ENCODE data around the gene RRBP1. TPM values are rescaled to one million over a fixed set of nuclear protein-coding genes. Genes with fewer than 3 reads are reported as not detected.
A peak's percentile ranks its signal among the peaks of the same experiment; 100 is the strongest.
"Not testable (repeated sequence)": the region's sequence is repeated elsewhere in the genome, so short reads cannot be mapped to it uniquely, and the experiment has no call there.

RRBP1 gene
- total RNA-seq, 1 donor from 2014 or later = 355 TPM

DNA sequence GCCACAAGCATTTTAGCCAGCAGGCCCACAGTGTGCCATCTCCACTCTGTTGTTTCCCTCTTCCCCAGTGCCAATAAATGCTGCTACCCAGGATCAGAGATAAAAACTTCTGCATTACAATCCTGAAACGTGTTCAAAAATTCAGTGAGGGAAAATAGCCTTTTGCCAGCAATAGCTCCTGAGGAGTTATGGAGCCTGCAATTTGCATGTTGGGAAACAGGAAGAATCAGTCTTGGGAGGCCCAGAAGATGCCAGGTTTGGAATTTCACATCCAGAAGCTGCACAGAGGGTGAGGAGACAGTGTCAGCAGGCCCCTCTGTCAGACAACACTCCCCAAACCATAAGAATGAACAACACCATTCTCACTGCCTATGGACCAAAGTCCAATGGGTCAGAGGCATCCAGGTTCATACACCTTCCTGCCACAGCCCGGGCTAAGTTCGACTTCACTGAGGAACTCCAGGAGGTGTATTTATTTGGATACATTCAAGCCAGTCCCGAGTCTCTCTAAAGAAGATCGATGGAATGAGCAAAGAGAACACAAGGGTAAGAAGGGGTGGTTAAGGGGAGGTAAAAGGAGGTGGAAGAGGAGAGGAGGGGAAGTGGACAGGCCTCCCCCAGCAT, 20.8 kb downstream of the RRBP1 start:
- peak; percentile 59 for DNase-seq (ENCODE audit: low spot score)

DNA sequence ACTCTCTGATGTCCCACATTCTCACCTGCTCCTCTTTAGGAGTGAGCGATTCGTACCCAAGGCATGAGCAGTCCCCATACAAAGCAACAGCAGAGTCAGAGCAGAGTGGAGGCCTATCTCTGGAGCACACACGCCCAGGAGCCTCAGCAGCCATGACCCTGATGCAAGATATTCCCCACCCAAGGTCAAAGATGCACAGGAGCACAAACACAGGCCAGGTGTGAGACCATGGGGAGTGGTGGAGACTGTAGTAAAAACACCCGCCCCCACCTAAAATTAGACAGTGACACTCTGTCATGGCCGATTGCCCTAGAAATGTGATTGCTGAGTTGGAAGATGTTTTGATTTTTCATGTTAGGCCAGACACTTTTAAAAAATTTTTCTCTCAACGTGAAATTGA, 21.4 kb downstream of the RRBP1 start:
- DNase-seq (ENCODE audit: low spot score) = no peak

GRCh38 chr20:17659801-17660200, 22.2 kb downstream of the RRBP1 start:
- no peak for DNase-seq (ENCODE audit: low spot score)

- DNase-seq (ENCODE audit: low spot score) = not testable (repeated sequence)
Measured at GRCh38 chr20:17659344-17659743, 22.7 kb downstream of the RRBP1 start.

GRCh38 chr20:17658648-17658993, 23.4 kb downstream of the RRBP1 start:
- DNase-seq (ENCODE audit: low spot score) = no peak

- no peak for DNase-seq (ENCODE audit: low spot score)
Measured at GRCh38 chr20:17657898-17658647, 24.0 kb downstream of the RRBP1 start.

DNA sequence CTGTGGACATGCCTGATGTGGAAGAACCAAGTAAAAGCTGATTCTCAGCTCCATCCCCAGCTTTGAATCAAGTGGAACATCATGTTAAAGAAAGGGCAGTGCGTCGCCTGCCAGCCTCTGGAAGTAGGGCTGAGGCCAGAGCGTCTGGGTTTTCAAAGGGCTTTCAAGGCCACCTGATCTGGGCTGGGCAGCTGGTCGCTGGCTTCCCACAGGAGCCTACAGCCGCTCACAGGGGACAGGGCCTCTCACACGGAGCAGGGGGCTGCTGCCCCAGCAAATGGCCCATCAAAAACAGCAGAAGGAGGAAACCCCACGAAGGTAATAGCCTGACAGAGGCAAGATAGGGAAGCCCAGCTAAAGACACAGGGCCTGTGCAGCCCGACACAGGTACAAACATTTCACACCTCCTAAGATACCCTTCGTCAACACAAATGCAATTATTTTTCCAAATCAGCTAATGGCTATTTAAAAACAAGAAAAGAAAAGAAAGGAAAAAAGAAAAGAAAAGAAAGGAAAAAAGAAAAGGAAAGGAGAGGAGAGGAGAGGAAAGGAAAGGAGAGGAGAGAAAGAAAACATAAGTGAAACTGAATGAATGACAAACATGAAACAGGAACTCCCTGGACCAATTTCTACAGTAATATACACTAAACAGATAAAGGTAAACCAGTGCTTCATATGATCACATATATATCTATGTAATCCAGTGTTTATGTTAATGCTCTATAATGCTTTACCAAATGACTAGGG, 24.8 kb downstream of the RRBP1 start:
- DNase-seq (ENCODE audit: low spot score) = no peak

DNA sequence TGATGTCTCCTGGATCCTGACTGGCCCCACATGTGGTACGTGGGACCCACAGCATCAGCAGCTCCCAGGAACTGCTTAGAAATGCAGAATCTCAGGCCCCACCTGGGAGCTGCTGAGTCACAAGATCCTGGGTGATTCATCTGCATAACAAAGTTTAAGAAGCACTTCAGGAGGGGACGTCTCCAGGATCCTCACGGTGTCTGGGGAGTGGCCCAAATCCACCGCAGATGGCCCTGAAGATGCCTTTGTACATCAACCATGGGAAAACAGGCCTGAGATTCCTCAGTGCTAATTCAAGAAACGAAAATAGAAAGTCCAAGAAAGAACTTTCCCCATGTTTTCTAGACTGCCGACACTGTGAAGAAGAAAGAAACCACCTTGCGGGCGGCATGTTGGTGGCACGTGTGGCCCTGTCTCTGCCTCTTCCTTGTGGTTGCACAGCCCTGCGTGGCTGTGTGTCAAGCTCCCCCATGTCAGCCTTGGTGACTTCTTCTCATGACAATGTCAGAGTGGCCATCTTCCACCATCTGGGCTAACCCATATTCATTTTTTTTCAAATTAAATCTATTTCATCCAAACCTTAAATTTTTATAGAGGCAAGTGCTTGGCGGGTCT, 26.1 kb downstream of the RRBP1 start:
- no peak for DNase-seq (ENCODE audit: low spot score)

- no peak for DNase-seq (ENCODE audit: low spot score)
Measured at GRCh38 chr20:17655286-17655651, 26.8 kb downstream of the RRBP1 start.

GRCh38 chr20:17654649-17655285, 27.3 kb downstream of the RRBP1 start:
- no peak for DNase-seq (ENCODE audit: low spot score)

GRCh38 chr20:17653835-17654648, 28.0 kb downstream of the RRBP1 start:
- DNase-seq (ENCODE audit: low spot score) = no peak

DNA sequence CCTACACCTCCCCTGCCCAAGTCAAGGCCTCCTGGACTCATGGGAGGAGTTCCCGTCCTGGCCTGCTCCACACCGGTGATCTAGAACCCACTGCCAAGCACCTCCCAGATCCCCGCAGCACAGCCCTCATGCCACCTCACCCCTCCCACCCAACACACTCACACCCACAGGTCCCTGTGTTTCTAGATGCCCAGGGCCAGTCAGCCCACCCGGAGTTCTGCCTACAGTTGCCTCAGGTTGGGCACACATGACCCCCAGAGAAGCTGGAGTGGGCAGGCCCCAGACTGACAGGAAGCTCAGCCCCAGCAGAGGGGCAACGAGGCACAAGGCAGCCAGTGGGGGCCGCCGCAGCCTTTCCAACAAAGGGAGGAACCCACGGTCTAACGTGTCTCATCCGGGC, 29.6 kb downstream of the RRBP1 start:
- no peak for DNase-seq (ENCODE audit: low spot score)

GRCh38 chr20:17651760-17652388, 30.2 kb downstream of the RRBP1 start:
- DNase-seq (ENCODE audit: low spot score) = no peak

DNA sequence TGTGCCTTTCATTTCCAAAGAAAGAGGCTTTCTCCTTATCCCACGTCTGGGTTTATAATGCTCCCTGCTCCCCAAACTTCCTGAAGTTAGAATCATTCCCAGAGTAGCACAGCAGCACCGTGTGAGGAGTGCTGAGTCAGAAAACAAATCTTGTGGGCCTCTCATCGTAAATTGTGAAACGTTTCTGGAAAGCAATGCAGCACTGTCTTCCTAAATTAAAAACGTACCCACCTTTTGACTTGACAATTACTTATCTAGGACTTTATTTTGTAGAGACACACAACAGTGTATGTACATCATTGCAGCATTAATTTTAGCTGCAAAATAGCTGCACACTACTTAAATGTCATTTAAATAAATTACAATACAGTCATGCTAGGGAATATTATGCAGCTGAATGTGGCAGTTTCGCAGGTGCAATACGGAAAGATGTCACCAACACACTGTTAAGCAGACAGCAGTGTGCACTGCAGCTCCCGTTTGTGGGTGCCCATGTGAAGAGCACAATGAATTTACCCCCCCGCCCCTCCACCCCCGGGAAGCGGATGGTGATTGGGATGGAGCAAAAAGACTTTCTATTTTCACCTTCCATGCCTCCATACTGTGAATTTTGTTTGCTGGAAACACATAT, 30.8 kb downstream of the RRBP1 start:
- DNase-seq (ENCODE audit: low spot score) = no peak

GRCh38 chr20:17650301-17651128, 31.5 kb downstream of the RRBP1 start:
- no peak for DNase-seq (ENCODE audit: low spot score)

GRCh38 chr20:17648791-17649730, 33.0 kb downstream of the RRBP1 start:
- no peak for DNase-seq (ENCODE audit: low spot score)

GRCh38 chr20:17648315-17648646, 33.8 kb downstream of the RRBP1 start:
- no peak for DNase-seq (ENCODE audit: low spot score)

All from mucosa of gallbladder (tissue), 1 donor.